ENCODE data around the gene SLC9A3.

SLC9A3 gene

GRCh38 chr5:554284-554988, 30.2 kb upstream of the SLC9A3 start:
- Histone ChIP-seq H3K27me3 (replicated peaks; ENCODE audit: control insufficient read depth, insufficient read depth, low read length) (no peaks in the 10 kb centered on the region), H3K36me3 (ENCODE audit: control insufficient read depth, insufficient read depth, low read length) (no peaks in the 10 kb centered on the region), H3K4me3 (replicated peaks; ENCODE audit: low read depth, low read length) (no peak overlapping the region)
- no peak for DNase-seq (ENCODE audit: extremely low read depth, insufficient read length)
- TF ChIP-seq CTCF (IDR thresholded peaks at IDR 0.05; ENCODE audit: insufficient read depth, low read length, poor library complexity, severe bottlenecking): no peak

- no peaks in the 10 kb centered on the region for H3K27me3 ChIP-seq (replicated peaks; ENCODE audit: control insufficient read depth, insufficient read depth, low read length)
- H3K4me3 ChIP-seq (replicated peaks; ENCODE audit: low read depth, low read length): no peak overlapping the region
- DNase-seq (ENCODE audit: extremely low read depth, insufficient read length): no peak
- no peak for TF ChIP-seq CTCF (IDR thresholded peaks at IDR 0.05; ENCODE audit: insufficient read depth, low read length, poor library complexity, severe bottlenecking)
- H3K36me3 ChIP-seq (ENCODE audit: control insufficient read depth, insufficient read depth, low read length): no peaks in the 10 kb centered on the region
These were observed 29.6 kb upstream of the SLC9A3 start for GRCh38 chr5:553874-554273.

GRCh38 chr5:551406-551805, 27.2 kb upstream of the SLC9A3 start:
- H3K27me3 ChIP-seq (replicated peaks; ENCODE audit: control insufficient read depth, insufficient read depth, low read length): no peaks in the 10 kb centered on the region
- H3K4me3 ChIP-seq (replicated peaks; ENCODE audit: low read depth, low read length): no peak overlapping the region
- TF ChIP-seq CTCF (IDR thresholded peaks at IDR 0.05; ENCODE audit: insufficient read depth, low read length, poor library complexity, severe bottlenecking): no peak
- no peaks in the 10 kb centered on the region for H3K36me3 ChIP-seq (ENCODE audit: control insufficient read depth, insufficient read depth, low read length)
- DNase-seq (ENCODE audit: extremely low read depth, insufficient read length): no peak

- no peaks in the 10 kb centered on the region for H3K36me3 ChIP-seq (ENCODE audit: control insufficient read depth, insufficient read depth, low read length)
- DNase-seq (ENCODE audit: extremely low read depth, insufficient read length): no peak
- TF ChIP-seq CTCF (IDR thresholded peaks at IDR 0.05; ENCODE audit: insufficient read depth, low read length, poor library complexity, severe bottlenecking): no peak
- no peaks in the 10 kb centered on the region for H3K27me3 ChIP-seq (replicated peaks; ENCODE audit: control insufficient read depth, insufficient read depth, low read length)
- no peak overlapping the region for H3K4me3 ChIP-seq (replicated peaks; ENCODE audit: low read depth, low read length)
These were observed 25.0 kb upstream of the SLC9A3 start for GRCh38 chr5:549229-549628.

- no peak for TF ChIP-seq CTCF (IDR thresholded peaks at IDR 0.05; ENCODE audit: insufficient read depth, low read length, poor library complexity, severe bottlenecking)
- H3K4me3 ChIP-seq (replicated peaks; ENCODE audit: low read depth, low read length): no peak overlapping the region
- no peak for DNase-seq (ENCODE audit: extremely low read depth, insufficient read length)
- H3K36me3 ChIP-seq (ENCODE audit: control insufficient read depth, insufficient read depth, low read length): no peaks in the 10 kb centered on the region
- no peaks in the 10 kb centered on the region for H3K27me3 ChIP-seq (replicated peaks; ENCODE audit: control insufficient read depth, insufficient read depth, low read length)
These were observed 24.0 kb upstream of the SLC9A3 start for GRCh38 chr5:548256-548655.

Data from GM06990 (cell line).